H7 (cell line): ENCODE results near the gene FANCE. TPM values are rescaled to one million over a fixed set of nuclear protein-coding genes. Genes with fewer than 3 reads are reported as not detected.
A peak's percentile ranks its signal among the peaks of the same experiment; 100 is the strongest.

Source experiments
- DNase-seq: peaks from one replicate; pipeline ENCODE4 v3.0.0; 2012
- H3K27me3 ChIP-seq: 2 replicates; pipeline ENCODE4 v1.6.0; 2011; ENCODE audit warnings: mild to moderate bottlenecking, low read length; ENCODE audit not compliant: control insufficient read depth, insufficient read depth
- H3K36me3 ChIP-seq: replicated peaks from 2 replicates; pipeline ENCODE4 v1.5.1; 2011; ENCODE audit warnings: low read length; ENCODE audit not compliant: control insufficient read depth, insufficient read depth
- H3K4me3 ChIP-seq: 2 replicates; pipeline ENCODE4 v1.5.1; 2011; ENCODE audit warnings: low read depth, mild to moderate bottlenecking, control low read depth, low read length, moderate library complexity; ENCODE audit not compliant: insufficient read depth
- total RNA-seq: library from RNA; depleted of rRNA; stranded (reverse); fragments of >200 nt; shearing (Covaris generic); gene quantifications from 2 replicates; pipeline ENCODE4 v1.2.3, GENCODE V29; 2014; rRNA removed

Gene FANCE, protein sequence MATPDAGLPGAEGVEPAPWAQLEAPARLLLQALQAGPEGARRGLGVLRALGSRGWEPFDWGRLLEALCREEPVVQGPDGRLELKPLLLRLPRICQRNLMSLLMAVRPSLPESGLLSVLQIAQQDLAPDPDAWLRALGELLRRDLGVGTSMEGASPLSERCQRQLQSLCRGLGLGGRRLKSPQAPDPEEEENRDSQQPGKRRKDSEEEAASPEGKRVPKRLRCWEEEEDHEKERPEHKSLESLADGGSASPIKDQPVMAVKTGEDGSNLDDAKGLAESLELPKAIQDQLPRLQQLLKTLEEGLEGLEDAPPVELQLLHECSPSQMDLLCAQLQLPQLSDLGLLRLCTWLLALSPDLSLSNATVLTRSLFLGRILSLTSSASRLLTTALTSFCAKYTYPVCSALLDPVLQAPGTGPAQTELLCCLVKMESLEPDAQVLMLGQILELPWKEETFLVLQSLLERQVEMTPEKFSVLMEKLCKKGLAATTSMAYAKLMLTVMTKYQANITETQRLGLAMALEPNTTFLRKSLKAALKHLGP
- 18.7 and 22.8 TPM in 2 replicates for total RNA-seq

DNA sequence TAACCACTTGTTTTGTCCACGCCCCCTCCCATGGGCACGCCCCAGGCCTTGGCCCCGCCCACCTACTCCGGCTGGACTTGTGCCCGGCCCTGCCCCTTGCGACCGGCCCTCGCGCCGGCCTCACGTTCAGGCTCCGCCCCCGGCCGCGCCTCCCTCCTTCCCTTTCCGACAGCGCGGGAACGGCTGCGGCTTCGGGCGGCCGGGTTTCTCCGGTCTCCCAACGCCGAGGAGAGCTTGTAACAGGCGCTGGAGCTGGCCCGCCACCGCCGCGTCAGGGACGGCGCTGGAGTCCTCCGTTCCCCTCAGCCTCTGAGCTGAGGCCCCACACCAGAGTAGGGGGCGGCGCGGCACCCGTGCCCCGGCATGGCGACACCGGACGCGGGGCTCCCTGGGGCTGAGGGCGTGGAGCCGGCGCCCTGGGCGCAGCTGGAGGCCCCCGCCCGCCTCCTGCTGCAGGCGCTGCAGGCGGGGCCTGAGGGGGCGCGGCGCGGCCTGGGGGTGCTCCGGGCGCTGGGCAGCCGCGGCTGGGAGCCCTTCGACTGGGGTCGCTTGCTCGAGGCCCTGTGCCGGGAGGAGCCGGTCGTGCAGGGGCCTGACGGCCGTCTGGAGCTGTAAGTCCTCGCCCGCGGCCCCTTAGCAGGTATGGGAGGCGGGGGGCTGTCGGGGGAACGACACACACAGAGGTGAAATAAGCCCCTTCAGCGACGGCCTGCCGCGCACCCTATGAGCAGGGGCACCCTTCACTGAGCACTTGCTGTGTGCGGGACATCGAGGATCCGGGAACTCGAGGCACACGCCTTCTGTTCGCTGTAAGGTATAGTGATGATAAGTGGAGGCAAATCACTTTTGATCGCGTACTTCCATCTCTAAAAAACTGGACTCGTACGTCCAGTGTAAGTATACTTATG is at the start of gene FANCE:
Gene FANCE (plus strand): TSS at position 156 of the 908 bp plus-strand sequence. CDS start 208 bp downstream, at position 364.
- peak within 1 kb of the TSS; percentile 64 for H3K4me3 ChIP-seq
- peaks cover 2% of the 10 kb centered on the region for H3K27me3 ChIP-seq
- peak; percentile 99 for DNase-seq
- H3K36me3 ChIP-seq: no peaks in the 10 kb centered on the region; the same call in 1 of the 2 replicates

DNA sequence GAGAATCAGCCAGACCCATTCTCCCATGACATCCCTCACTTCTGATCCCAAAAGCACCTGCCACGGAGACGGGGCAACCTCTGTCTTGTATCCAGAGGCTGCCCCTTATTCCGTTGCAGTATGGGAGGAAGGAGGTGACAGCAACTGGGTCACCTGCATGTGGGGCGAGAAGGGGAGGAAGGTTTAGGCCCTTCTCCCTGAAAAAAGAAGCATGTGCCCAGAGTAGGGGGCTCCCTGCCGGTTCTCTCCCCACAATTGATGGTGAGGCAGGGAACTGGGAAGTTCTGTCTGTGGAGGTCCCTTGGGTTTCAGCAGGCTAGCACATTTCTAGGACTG is 49.3 kb upstream of the FANCE start:
- Histone ChIP-seq H3K36me3 (no peaks in the 10 kb centered on the region), H3K27me3 (no peaks in the 10 kb centered on the region), H3K4me3 (no peak overlapping the region)
- DNase-seq: no peak

DNA sequence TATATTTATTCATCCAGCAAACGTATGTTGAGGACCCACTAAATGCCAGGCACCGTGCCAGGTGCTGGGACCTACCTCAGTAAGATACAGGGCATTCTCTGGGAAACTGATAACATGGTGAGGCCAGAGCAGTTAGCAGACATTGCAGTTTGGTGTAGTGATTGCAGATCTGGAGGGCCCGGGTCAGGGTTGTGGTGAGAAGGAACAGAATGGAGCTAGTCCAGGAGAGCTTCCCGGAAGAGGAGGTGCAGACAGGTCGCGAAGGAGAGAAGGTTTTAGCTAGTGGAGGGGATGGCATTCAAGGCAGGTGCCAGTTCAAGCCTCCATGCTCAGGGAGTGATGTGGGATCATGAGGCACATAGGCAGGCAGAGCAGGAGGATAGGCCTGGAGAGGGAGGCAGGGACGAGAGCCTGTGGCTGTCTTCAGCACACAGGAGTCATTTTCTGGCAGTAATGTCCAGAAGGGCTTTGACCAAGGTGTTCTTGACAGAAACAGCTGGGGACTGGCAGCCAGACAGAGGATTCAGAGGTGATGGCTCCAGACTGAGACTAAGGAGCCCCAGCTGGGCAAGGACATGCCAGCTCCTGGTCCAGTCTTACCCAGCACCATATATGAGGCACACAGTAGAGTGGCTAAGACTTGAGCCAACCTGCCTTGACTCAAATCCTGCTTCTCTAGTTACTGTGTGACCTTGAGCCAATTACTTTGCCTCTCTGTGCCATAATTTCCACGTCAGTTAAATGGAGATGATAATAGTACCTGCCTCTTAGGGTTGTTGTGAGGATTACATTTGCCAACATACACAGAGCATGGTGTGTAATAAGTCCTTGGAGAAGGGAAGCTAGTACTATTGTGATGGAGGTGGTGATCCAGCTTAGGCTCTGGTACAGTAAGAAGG is 48.3 kb upstream of the FANCE start:
- H3K27me3 ChIP-seq: no peaks in the 10 kb centered on the region
- no peak for DNase-seq
- H3K4me3 ChIP-seq: no peak overlapping the region
- no peaks in the 10 kb centered on the region for H3K36me3 ChIP-seq

DNA sequence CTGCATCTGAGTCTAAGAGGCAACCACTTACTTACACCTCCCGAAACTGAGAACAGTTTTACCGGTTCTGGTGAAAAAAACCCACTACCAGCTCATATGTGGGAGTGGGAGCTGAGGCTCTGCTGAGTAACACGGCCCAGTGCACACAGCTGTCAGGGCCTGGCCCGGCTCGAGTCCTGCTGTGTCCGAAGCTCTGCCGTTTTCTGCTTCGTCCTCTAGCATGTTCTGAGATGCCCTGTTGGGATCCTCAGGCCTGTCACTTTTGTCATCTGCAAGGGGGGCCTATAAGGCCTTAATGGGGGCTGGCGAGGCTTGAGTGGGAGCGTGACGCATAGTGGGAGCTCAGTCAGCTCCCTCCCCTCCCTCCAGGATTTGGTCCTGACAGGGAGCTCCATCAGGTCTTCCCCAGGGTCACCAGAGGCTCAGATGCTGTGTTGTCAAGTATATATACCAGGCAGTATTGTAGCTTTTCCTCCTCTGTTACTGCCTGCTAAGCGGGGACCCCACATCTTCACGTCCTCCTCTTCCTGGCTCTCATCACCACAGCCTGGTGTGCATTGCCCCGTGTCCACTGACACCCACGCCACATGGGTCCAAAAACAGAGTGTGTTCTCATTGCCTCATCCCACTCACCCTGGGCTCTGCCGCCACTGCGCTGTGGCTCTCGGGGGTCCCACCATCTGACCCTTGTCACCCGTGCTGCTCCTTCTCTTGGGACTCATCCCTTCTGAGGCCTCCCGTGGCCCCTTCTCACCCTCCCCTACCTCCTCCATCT is 45.2 kb upstream of the FANCE start:
- H3K4me3 ChIP-seq: no peak overlapping the region
- H3K36me3 ChIP-seq: no peaks in the 10 kb centered on the region
- no peaks in the 10 kb centered on the region for H3K27me3 ChIP-seq
- DNase-seq: no peak

DNA sequence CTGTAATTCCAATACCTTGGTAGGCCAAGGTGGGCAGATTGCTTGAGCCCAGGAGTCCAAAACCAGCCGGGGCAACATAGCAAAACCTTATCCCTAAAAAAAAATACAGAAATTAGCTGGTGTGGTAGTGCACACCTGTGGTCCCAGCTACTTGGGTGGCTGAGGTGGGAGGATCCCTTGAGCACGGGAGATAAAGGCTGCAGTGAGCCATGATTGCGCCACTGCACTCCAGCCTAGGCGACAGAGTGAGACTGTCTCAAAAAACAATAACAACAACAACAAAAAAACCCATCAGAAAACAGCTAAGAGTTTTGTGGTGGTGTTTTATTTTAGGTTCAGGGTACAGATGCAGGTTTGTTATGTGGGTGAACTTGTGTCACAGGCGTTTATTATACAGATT is 42.9 kb upstream of the FANCE start:
- DNase-seq: no peak
- no peak overlapping the region for H3K4me3 ChIP-seq
- H3K36me3 ChIP-seq: no peaks in the 10 kb centered on the region
- H3K27me3 ChIP-seq: no peaks in the 10 kb centered on the region

DNA sequence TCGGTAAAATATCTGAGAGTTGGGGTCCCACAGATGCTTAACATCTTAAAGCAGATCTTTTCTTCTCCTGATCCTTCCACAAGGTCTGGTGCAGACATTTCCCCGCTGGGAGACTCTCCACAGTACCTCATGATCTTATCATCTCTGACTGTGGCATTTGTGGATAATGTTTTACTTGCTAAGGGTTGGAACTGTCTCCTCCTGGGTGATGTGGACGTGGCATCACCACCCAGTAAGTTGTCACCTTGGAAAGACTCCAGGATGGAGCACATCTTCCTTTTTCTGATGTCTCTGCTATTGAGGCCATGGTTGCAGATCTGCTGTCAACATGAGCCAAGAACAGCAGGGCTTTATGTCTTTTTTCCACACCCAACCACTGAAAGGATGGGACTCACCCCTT is 42.0 kb upstream of the FANCE start:
- no peak for DNase-seq
- Histone ChIP-seq H3K36me3 (no peaks in the 10 kb centered on the region), H3K27me3 (no peaks in the 10 kb centered on the region), H3K4me3 (no peak overlapping the region)

DNA sequence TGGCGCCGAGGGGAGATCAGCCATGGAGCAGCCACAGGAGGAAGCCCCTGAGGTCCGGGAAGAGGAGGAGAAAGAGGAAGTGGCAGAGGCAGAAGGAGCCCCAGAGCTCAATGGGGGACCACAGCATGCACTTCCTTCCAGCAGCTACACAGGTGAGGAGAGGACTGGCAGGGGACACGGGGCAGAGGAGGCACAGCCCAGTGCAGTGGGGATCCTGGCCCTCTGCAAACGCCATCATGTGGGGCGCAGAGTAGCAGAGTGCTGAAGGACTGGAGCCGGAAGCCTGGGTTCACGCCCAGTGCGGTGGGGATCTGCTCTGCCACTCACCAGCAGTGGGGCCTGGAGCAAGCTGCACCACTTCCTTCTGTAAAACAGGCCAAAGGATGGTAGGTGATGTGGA is 41.1 kb upstream of the FANCE start:
- Histone ChIP-seq H3K27me3 (no peaks in the 10 kb centered on the region), H3K36me3 (no peaks in the 10 kb centered on the region), H3K4me3 (no peak overlapping the region)
- no peak for DNase-seq

DNA sequence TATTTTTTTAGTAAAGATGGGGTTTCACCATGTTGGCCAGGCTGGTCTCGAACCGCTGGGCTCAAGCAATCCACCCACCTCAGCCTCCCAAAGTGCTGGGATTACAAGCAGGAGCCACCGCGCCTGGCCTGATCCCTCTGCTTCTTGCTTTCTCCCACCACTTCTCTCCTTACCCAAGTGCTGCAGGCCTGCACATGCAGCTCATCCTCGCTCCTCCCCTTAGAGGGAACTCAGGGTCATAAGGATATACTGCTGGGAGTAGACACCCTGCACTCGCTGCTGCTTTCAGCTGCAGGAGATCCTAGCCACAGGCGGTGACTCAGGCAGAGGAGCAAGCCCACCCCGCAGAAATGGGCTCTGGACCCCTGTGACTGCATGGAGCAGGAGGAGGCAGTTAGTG is 40.0 kb upstream of the FANCE start:
- Histone ChIP-seq H3K36me3 (no peaks in the 10 kb centered on the region), H3K4me3 (no peak overlapping the region), H3K27me3 (no peaks in the 10 kb centered on the region)
- DNase-seq: no peak

DNA sequence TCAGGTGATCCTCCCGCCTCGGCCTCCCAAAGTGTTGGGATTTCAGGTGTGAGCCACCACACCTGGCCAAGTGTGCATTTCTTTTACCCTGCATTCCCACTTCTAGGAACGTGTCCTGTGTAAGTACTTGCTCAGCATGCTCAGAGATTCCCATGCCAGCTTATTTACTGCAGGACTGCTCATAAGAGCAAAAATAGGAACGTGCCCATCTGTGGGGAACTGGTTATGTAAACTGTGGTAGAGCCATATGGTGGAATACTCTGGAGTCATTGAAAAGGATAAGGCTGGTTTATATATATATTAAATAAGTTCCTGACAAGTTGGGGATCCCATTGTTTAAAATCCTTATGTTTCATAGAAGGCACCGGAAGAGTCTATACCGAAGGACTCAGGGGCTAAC is 38.2 kb upstream of the FANCE start:
- no peak for DNase-seq
- no peaks in the 10 kb centered on the region for H3K27me3 ChIP-seq
- no peak overlapping the region for H3K4me3 ChIP-seq
- H3K36me3 ChIP-seq: no peaks in the 10 kb centered on the region

DNA sequence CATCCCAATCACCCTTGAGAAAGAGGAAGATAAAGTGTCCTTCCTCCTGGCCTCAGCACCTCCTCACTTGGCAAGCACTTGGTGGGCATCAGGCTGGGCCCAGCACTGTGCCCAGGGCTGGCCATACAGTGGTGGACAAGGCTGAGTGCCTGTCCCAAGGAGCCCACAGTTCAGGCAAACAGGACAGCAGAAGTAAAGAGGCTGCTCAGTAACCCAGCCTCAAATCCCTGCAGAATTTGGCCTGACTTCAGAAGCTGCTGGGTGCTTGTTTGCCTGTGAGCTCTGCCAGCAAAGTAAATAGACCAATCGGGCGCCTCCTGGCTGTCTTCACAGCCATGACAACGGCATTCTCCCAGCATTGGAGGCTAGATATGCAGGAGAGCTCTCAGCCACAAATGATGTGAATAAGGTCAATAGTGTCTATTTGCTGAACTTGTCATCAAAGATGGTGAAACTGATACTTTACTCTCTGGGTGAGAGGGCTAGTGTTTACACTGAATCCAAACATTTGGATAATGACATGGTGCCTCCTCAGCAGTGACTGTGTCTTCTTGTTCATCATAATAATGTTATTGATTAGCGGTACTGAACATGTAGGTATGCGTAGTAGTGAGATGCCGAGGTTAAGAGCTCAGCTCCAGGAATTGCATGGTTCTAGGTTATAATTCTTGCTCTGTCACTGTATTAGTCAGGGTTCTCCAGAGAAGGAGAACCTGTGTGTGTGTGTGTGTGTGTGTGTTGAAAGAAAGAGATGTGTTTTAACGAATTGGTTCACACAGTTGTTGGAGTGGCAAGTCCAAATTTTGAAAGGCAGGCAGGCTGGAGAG is 36.9 kb upstream of the FANCE start:
- no peak overlapping the region for H3K4me3 ChIP-seq
- H3K27me3 ChIP-seq: no peaks in the 10 kb centered on the region
- no peaks in the 10 kb centered on the region for H3K36me3 ChIP-seq
- peak; percentile 85 for DNase-seq

DNA sequence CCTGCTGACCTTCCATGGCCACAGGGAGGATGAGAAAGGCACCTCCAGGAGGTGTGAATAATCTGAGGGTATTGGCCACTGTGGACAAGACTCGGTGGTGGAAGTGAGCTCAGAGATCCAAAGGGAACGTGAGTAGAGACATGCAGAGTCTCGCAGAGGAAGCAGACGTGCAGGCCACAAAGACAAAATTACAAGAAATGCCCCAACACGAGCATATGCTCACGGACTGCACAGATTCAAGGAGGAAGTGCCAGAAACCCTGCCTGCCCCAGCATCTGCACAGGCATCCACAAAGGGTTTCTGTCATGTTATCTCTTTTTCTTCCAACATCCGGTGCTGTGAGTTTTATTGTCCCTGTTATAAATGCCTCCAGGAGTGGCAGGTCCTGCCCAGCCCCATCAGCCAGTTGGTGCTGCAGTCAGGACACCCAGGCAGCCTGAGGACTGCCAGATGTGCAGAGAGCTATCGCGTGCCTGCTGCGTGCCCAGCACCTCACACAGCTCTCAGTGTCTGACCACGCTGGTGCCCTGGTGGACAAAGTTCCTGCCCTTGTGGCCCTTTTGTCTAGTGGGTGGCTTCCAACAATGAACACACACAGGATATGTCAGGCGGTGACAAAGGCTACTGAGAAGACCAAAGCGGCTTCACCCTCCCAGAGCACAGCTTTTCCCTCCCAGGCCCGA is 34.0 kb upstream of the FANCE start:
- Histone ChIP-seq H3K27me3 (no peaks in the 10 kb centered on the region), H3K4me3 (no peak overlapping the region), H3K36me3 (no peaks in the 10 kb centered on the region)
- no peak for DNase-seq

DNA sequence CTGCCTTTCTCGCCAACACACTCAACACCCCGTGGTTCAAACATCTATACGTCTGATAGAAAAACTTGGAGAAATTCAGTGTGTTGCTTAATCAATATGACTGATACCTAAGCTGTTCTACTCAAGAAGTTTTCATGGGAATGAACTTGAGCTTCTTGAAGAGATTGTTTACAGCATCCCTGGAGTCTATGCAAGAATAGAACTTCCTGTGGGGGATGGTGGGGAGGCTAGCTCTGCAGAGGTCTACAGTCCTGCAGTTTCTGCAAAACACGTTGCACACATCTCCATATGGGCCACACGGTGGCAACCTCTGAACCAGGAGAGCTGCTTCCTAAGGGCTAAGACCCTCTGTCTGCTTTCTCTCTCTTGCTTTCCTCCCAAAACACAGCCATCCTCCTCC is 32.7 kb upstream of the FANCE start:
- H3K27me3 ChIP-seq: no peaks in the 10 kb centered on the region
- no peak overlapping the region for H3K4me3 ChIP-seq
- H3K36me3 ChIP-seq: no peaks in the 10 kb centered on the region
- DNase-seq: peak; percentile 72
